Measurements from ENCODE around the gene CBLIF.
"Not testable (repeated sequence)": the region's sequence is repeated elsewhere in the genome, so short reads cannot be mapped to it uniquely, and the experiment has no call there.

Gene CBLIF

GRCh38 chr11:59845399-59845798, at the start of gene CBLIF:
Gene CBLIF, minus strand, starts transcription at chr11:59845499. Its CDS starts 46 bp downstream, at chr11:59845453.
- no peak for DNase-seq

GRCh38 chr11:59894616-59895015, 49.3 kb upstream of the CBLIF start:
- DNase-seq, result no peak

GRCh38 chr11:59891781-59892181, 46.5 kb upstream of the CBLIF start:
- no peak for DNase-seq

- not testable (repeated sequence) for DNase-seq
Observed at GRCh38 chr11:59887156-59887555, 41.9 kb upstream of the CBLIF start.

GRCh38 chr11:59883597-59883996, 38.3 kb upstream of the CBLIF start:
- no peak for DNase-seq

GRCh38 chr11:59879567-59879966, 34.3 kb upstream of the CBLIF start:
- no peak for DNase-seq

GRCh38 chr11:59878575-59878974, 33.3 kb upstream of the CBLIF start, which contains the start of gene OOSP3:
Gene OOSP3, plus strand, starts transcription at chr11:59878782. Its CDS starts 27 bp downstream, at chr11:59878809.
- no peak for DNase-seq

GRCh38 chr11:59877784-59878183, 32.5 kb upstream of the CBLIF start:
- DNase-seq, result no peak

GRCh38 chr11:59877325-59877724, 32.0 kb upstream of the CBLIF start:
- no peak for DNase-seq

- no peak for DNase-seq
Observed at GRCh38 chr11:59875856-59876519, 30.7 kb upstream of the CBLIF start.

GRCh38 chr11:59872076-59872475, 26.8 kb upstream of the CBLIF start:
- no peak for DNase-seq

GRCh38 chr11:59867946-59868345, 22.6 kb upstream of the CBLIF start:
- no peak for DNase-seq

GRCh38 chr11:59866836-59867235, 21.5 kb upstream of the CBLIF start:
- no peak for DNase-seq

- no peak for DNase-seq
Observed at GRCh38 chr11:59866397-59866796, 21.1 kb upstream of the CBLIF start, which contains the start of gene TCN1. Gene TCN1, minus strand, starts transcription at chr11:59866487. Its CDS starts 17 bp downstream, at chr11:59866470.

- no peak for DNase-seq
Observed at GRCh38 chr11:59865031-59865430, 19.7 kb upstream of the CBLIF start.

- DNase-seq, result no peak
Observed at GRCh38 chr11:59862252-59862651, 17.0 kb upstream of the CBLIF start.

- DNase-seq, result no peak
Observed at GRCh38 chr11:59859673-59860072, 14.4 kb upstream of the CBLIF start.

GRCh38 chr11:59857439-59858434, 12.4 kb upstream of the CBLIF start:
- DNase-seq, result no peak

- DNase-seq, result no peak
Observed at GRCh38 chr11:59854871-59855270, 9.6 kb upstream of the CBLIF start.

- not testable (repeated sequence) for DNase-seq
Observed at GRCh38 chr11:59851416-59851815, 6.1 kb upstream of the CBLIF start.

- DNase-seq, result not testable (repeated sequence)
Observed at GRCh38 chr11:59849551-59849950, 4.3 kb upstream of the CBLIF start.

GRCh38 chr11:59849129-59849528, 3.8 kb upstream of the CBLIF start:
- DNase-seq, result no peak

- DNase-seq, result not testable (repeated sequence)
Observed at GRCh38 chr11:59848439-59848838, 3.1 kb upstream of the CBLIF start.

- DNase-seq, result no peak
Observed at GRCh38 chr11:59847626-59848025, 2.3 kb upstream of the CBLIF start.
